ENCODE results near the gene ICAM4. TPM values are rescaled to one million over a fixed set of nuclear protein-coding genes. Genes with fewer than 3 reads are reported as not detected.
A peak's percentile ranks its signal among the peaks of the same experiment; 100 is the strongest.

Gene ICAM4
- total and polyA plus RNA-seq, 2 of the 8 experiments (the other 6 are each of a cell fraction or from before 2014, with no cell fraction given): 1.5 to 4.1 TPM

- peaks cover 5 to 24% of the 10 kb centered on the region in 2 experiments for H3K79me2 ChIP-seq (ENCODE audit: control insufficient read depth in 1 of 2, insufficient read depth in 2 of 2, low read length in 2 of 2)
- peaks cover 5% of the 10 kb centered on the region for H3K79me1 ChIP-seq (ENCODE audit: low read depth, low read length)
- no peak overlapping the region for H2AFZ ChIP-seq (ENCODE audit: low read length)
- ChIA-PET CTCF (ENCODE audit: partially characterized antibody) (interaction anchor here (0.8 to 4.9 kb wide), 18 partner anchors 10 to 76 kb away, joined by 3 to 21 read pairs (median 4); partner anchors contain the start of genes CDC37, ICAM1 and ICAM5), POLR2A (ENCODE audit: partially characterized antibody) (interaction anchor here (0.7 to 6.8 kb wide), 19 partner anchors 9 to 199 kb away, joined by 3 to 104 read pairs (median 7); partner anchors contain the start of genes CDC37, DNMT1, FDX2 and ICAM1)
- H4K20me1 ChIP-seq (replicated peaks in 1 of 2; ENCODE audit: control insufficient read depth in 1 of 2, insufficient read depth in 2 of 2, low read length in 2 of 2): peaks cover 6 to 10% of the 10 kb centered on the region in 2 experiments
- H4K91ac ChIP-seq (replicated peaks; ENCODE audit: insufficient read length, low read length): peak overlapping the region; percentile 70
- H3K14ac ChIP-seq (ENCODE audit: insufficient read length): no peak overlapping the region
- peaks cover 0 to 24% (median 11%) of the 10 kb centered on the region in 4 experiments; a peak in 6 of 7 replicates for H3K4me1 ChIP-seq (replicated peaks in 1 of 4; ENCODE audit: control insufficient read depth in 3 of 4, insufficient read depth in 4 of 4, low read length in 3 of 4)
- peaks cover 0 to 3% (median 0%) of the 10 kb centered on the region in 4 experiments; a peak in 2 of 7 replicates for H3K27me3 ChIP-seq (replicated peaks in 1 of 4; ENCODE audit: control insufficient read depth in 3 of 4, extremely low read depth in 1 of 4, insufficient read depth in 3 of 4, low read length in 3 of 4)
- no peak overlapping the region for H2BK120ac ChIP-seq (replicated peaks; ENCODE audit: low read depth, low read length)
- H3K27ac ChIP-seq (ENCODE audit: low read depth, low read length): no peak overlapping the region
- peak overlapping the region in 2 of 4 experiments; percentile 10 to 34; a peak in 3 of 7 replicates for H3K9ac ChIP-seq (replicated peaks in 1 of 4; ENCODE audit: extremely low read depth in 1 of 4, low read depth in 3 of 4, low read length in 3 of 4)
- H2BK12ac ChIP-seq (ENCODE audit: low read depth, low read length): no peak overlapping the region
- H2AK5ac ChIP-seq (ENCODE audit: low read depth, low read length): no peak overlapping the region; the same call in 1 of the 2 replicates
- peaks cover 13% of the 10 kb centered on the region for H3K23me2 ChIP-seq (ENCODE audit: low read depth, low read length)
- no peak overlapping the region for H3K4ac ChIP-seq (replicated peaks; ENCODE audit: insufficient read length, low read depth, low read length)
- no peak overlapping the region for H4K5ac ChIP-seq (ENCODE audit: insufficient read length, low read depth, low read length)
- no peaks in the 10 kb centered on the region for H3K9me3 ChIP-seq (ENCODE audit: insufficient read depth in 2 of 2, low read depth in 1 of 2, low read length in 1 of 2)
- FAIRE-seq (no peak), DNase-seq (ENCODE audit: low read depth in 1 of 2, low spot score in 2 of 2) (peak; percentile 70 to 99)
- no peak overlapping the region for H4K8ac ChIP-seq (ENCODE audit: extremely low read depth, insufficient read depth, low read length)
- H3K4me2 ChIP-seq (ENCODE audit: insufficient read depth in 1 of 2, low read depth in 2 of 2, low read length in 2 of 2): peak overlapping the region; percentile 91 to 93
- H3K18ac ChIP-seq (ENCODE audit: extremely low read depth, low read length): no peak overlapping the region; the same call in 1 of the 2 replicates
- H3K36me3 ChIP-seq (ENCODE audit: control insufficient read depth in 2 of 4, insufficient read depth in 4 of 4, low read length in 3 of 4): peaks cover 3 to 6% (median 4%) of the 10 kb centered on the region in 4 experiments; a peak in 5 of 8 replicates
- 0 out of 2 replicates have a peak overlapping the region, but pooled peaks have one; percentile 88 for H2BK15ac ChIP-seq (ENCODE audit: low read length)
- no peak overlapping the region for H3K23ac ChIP-seq (ENCODE audit: insufficient read length)
- H2BK20ac ChIP-seq (ENCODE audit: low read length): no peak overlapping the region
- H3K56ac ChIP-seq (replicated peaks; ENCODE audit: insufficient read length, low read depth, low read length): no peak overlapping the region
- H2BK5ac ChIP-seq (ENCODE audit: low read depth, low read length): peak overlapping the region; percentile 61; the same call in 1 of the 2 replicates
- H3K4me3 ChIP-seq (ENCODE audit: extremely low read depth in 1 of 4, insufficient read depth in 2 of 4, low read depth in 3 of 4, low read length in 4 of 4): peak overlapping the region; percentile 75 to 96 (median 90); a peak in 7 of 8 replicates
- 3% methylated on average over 39 of the region's 59 CpGs; no CpG with 5 or more reads in 1 of the 2 experiments for WGBS, 2 experiments (ENCODE audit: extremely low coverage in 1 of 2, insufficient coverage in 1 of 2, insufficient read length in 1 of 2, insufficient replicate concordance in 2 of 2, low coverage in 1 of 2, low lambda C conversion rate in 2 of 2, missing lambda C conversion rate in 1 of 2)
- TF ChIP-seq KDM4A (IDR thresholded peaks at IDR 0.05; ENCODE audit: low read depth, low read length, severe bottlenecking): peak; percentile 52
- 0 out of 2 replicates have a peak, but pooled peaks have one; percentile 23 for TF ChIP-seq BACH1 (IDR thresholded peaks at IDR 0.05; ENCODE audit: low read length)
- 0 out of 4 replicates have a peak, but pooled peaks of 1 of the 3 experiments have one; percentile 10 for TF ChIP-seq CTCF (IDR thresholded peaks at IDR 0.05; ENCODE audit: control extremely low read depth in 1 of 3, insufficient read depth in 1 of 3, low read depth in 1 of 3, low read length in 3 of 3)
- 0 out of 2 replicates have a peak, but pooled peaks have one; percentile 10 for TF ChIP-seq EGR1 (IDR thresholded peaks at IDR 0.05; ENCODE audit: borderline replicate concordance, low read depth, low read length)
- 0 out of 4 replicates have a peak, but pooled peaks of 1 of the 2 experiments have one; percentile 62 for TF ChIP-seq SIN3A (conservative IDR thresholded peaks at IDR 0.05 in 1 of 2, IDR thresholded peaks at IDR 0.05 in 1 of 2; ENCODE audit: low read depth in 1 of 2, low read length in 2 of 2)
- TF ChIP-seq TCF12 (IDR thresholded peaks at IDR 0.05; ENCODE audit: low read depth, low read length): no peak
- TF ChIP-seq SP1 (IDR thresholded peaks at IDR 0.05; ENCODE audit: low read depth, low read length): peak; percentile 41; the same call in 1 of the 2 replicates
These were observed 48.0 kb downstream of the ICAM4 start for GRCh38 chr19:10334588-10335351.
